Tibial nerve (tissue), 4 donors: ENCODE results near the gene NT5DC4.

Source experiments
- EP300 ChIP-seq, 2 donors: sonication (generic); formaldehyde crosslinking; IDR thresholded peaks; one replicate each; pipeline ENCODE4 v1.6.1; 2017; ENCODE audit warnings: antibody characterized with exemption in 2 of 2, mild to moderate bottlenecking in 1 of 2
- POLR2A ChIP-seq, 2 donors: fragments of 450-650 bp; IDR thresholded peaks; one replicate each; pipeline ENCODE4 v1.6.1; 2017; ENCODE audit warnings: antibody characterized with exemption in 2 of 2, mild to moderate bottlenecking in 2 of 2, moderate library complexity in 2 of 2
- TF ChIP-seq, protein P1 (sequence below), 5 experiments: fragments of 200-600 bp in 3 of 5; fragments of 450-650 bp in 2 of 5; sonication (generic) in 3 of 5; IDR thresholded peaks; one replicate each; pipeline ENCODE4 v1.5.1; 2016 to 2019; ENCODE audit warnings: antibody characterized with exemption in 5 of 5, mild to moderate bottlenecking in 3 of 5, moderate library complexity in 2 of 5

DNA sequence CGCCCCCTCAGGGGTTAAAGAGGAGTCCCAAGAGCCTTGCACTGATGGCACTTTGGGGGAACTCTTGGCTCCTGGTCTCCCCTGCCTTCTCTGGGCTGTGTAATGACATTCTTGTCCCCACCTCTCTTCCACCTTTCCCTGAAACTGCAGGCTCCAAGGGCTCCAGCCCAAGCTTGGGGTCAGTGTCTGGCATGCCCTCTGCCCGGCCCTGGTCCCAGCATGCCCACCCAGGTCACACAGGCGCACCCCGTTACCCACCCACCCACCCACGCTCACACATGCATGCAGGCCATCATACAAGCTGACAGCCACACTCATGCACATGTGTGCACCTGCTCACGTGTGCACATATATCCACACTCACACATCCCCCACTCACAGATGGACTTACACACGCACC is 6.9 kb upstream of the NT5DC4 start:
- TF ChIP-seq POLR2A (IDR thresholded peaks at IDR 0.05) (no peak), EP300 (IDR thresholded peaks at IDR 0.05) (no peak)
- TF ChIP-seq, protein P1, sequence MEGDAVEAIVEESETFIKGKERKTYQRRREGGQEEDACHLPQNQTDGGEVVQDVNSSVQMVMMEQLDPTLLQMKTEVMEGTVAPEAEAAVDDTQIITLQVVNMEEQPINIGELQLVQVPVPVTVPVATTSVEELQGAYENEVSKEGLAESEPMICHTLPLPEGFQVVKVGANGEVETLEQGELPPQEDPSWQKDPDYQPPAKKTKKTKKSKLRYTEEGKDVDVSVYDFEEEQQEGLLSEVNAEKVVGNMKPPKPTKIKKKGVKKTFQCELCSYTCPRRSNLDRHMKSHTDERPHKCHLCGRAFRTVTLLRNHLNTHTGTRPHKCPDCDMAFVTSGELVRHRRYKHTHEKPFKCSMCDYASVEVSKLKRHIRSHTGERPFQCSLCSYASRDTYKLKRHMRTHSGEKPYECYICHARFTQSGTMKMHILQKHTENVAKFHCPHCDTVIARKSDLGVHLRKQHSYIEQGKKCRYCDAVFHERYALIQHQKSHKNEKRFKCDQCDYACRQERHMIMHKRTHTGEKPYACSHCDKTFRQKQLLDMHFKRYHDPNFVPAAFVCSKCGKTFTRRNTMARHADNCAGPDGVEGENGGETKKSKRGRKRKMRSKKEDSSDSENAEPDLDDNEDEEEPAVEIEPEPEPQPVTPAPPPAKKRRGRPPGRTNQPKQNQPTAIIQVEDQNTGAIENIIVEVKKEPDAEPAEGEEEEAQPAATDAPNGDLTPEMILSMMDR (IDR thresholded peaks at IDR 0.05) = no peak
